ENCODE measurements around the gene PCDHGB3.

DNA sequence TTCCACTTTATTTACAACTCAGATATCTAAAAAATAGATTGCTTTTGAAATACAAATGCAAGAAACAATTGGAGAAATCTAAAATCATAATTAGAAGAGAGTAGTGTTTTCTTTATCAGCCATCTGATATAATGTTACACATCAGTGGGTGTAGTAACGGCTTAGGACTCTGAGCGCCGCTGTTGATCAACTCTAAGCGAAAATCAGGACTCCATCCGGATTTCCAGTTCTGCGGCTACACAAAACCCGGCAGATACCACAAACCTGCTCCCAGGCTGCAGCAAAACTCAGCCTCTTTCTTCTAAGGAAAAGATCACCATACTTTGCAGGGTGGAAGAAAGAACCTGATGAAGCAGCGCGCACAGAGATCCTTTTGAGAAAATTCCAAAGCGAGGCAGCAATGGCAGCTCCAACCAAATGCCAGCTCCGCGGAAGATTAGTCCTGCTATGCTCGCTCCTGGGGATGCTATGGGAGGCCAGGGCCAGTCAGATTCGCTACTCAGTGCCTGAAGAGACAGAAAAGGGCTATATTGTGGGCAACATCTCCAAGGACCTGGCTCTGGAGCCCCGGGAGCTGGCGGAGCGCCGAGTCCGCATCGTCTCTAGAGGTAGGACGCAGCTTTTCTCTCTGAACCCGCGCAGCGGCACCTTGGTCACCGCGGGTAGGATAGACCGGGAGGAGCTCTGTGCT is 32.7 kb downstream of the PCDHGB3 start, which contains the start of gene PCDHGA9:
- TF ChIP-seq POLR2AphosphoS5 (IDR thresholded peaks at IDR 0.05) (no peak), EP300 (IDR thresholded peaks at IDR 0.05) (no peak)
- TF ChIP-seq, protein P1, sequence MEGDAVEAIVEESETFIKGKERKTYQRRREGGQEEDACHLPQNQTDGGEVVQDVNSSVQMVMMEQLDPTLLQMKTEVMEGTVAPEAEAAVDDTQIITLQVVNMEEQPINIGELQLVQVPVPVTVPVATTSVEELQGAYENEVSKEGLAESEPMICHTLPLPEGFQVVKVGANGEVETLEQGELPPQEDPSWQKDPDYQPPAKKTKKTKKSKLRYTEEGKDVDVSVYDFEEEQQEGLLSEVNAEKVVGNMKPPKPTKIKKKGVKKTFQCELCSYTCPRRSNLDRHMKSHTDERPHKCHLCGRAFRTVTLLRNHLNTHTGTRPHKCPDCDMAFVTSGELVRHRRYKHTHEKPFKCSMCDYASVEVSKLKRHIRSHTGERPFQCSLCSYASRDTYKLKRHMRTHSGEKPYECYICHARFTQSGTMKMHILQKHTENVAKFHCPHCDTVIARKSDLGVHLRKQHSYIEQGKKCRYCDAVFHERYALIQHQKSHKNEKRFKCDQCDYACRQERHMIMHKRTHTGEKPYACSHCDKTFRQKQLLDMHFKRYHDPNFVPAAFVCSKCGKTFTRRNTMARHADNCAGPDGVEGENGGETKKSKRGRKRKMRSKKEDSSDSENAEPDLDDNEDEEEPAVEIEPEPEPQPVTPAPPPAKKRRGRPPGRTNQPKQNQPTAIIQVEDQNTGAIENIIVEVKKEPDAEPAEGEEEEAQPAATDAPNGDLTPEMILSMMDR (IDR thresholded peaks at IDR 0.05): peak in 1 of 2 donors; percentile 23
